SK-N-MC (cell line): ENCODE measurements around the gene ADAD2.

Experiments used
- DNase-seq: peaks from one replicate; pipeline ENCODE4 v3.0.0-alpha.2; 2011; ENCODE audit warnings: low read depth, low spot score
- H3K27ac ChIP-seq: fragments of 200-600 bp; sonication (generic); 2 replicates; pipeline ENCODE4 v1.5.1; 2016; ENCODE audit warnings: mixed run types
- H3K36me3 ChIP-seq: fragments of 200-600 bp; sonication (generic); 2 replicates; pipeline ENCODE4 v1.6.1; 2017; ENCODE audit warnings: antibody characterized with exemption, low read length, mixed read lengths; ENCODE audit not compliant: insufficient read depth
- H3K4me3 ChIP-seq: fragments of 200-600 bp; sonication (generic); 2 replicates; pipeline ENCODE4 v1.5.1; 2016
- H3K9ac ChIP-seq: fragments of 200-600 bp; sonication (generic); 2 replicates; pipeline ENCODE4 v1.8.0; 2017; ENCODE audit warnings: mixed run types, mixed read lengths; ENCODE audit not compliant: insufficient read length
- H3K9me3 ChIP-seq: fragments of 200-600 bp; sonication (generic); 2 replicates; pipeline ENCODE4 v1.6.1; 2017; ENCODE audit warnings: low read depth, mild to moderate bottlenecking, antibody characterized with exemption, low read length, moderate library complexity, mixed read lengths
- EZH2 ChIP-seq: fragments of 200-600 bp; sonication (generic); IDR thresholded peaks from one replicate; pipeline ENCODE4 v1.6.1; 2017; ENCODE audit warnings: antibody characterized with exemption
- FOXP2 ChIP-seq: optimal IDR thresholded peaks from 2 replicates; pipeline ENCODE3; 2011; ENCODE audit warnings: mild to moderate bottlenecking, moderate library complexity; ENCODE audit not compliant: insufficient read depth; ENCODE audit errors: extremely low read length, control extremely low read depth
- POLR2AphosphoS5 ChIP-seq: IDR thresholded peaks from 2 replicates; pipeline ENCODE4 v1.6.1; 2012; ENCODE audit warnings: mild to moderate bottlenecking, low read depth, low read length, borderline replicate concordance

Gene ADAD2

GRCh38 chr16:84240455-84240854 lies 49.5 kb downstream of the ADAD2 start:
- no peak overlapping the region for H3K27ac ChIP-seq
- H3K9me3 ChIP-seq = no peaks in the 10 kb centered on the region
- no peak overlapping the region for H3K4me3 ChIP-seq
- DNase-seq = no peak
- TF ChIP-seq POLR2AphosphoS5 = no peak
- TF ChIP-seq EZH2 = no peak
- TF ChIP-seq FOXP2 = no peak
- no peak overlapping the region for H3K9ac ChIP-seq
- no peaks in the 10 kb centered on the region for H3K36me3 ChIP-seq

GRCh38 chr16:84241778-84242177 lies 50.8 kb downstream of the ADAD2 start:
- no peak for DNase-seq
- no peak overlapping the region for H3K4me3 ChIP-seq
- H3K9ac ChIP-seq = no peak overlapping the region
- H3K9me3 ChIP-seq = no peaks in the 10 kb centered on the region
- H3K36me3 ChIP-seq = no peaks in the 10 kb centered on the region
- no peak overlapping the region for H3K27ac ChIP-seq
- TF ChIP-seq EZH2 (no peak), POLR2AphosphoS5 (no peak), FOXP2 (no peak)

- Histone ChIP-seq H3K36me3 (no peaks in the 10 kb centered on the region), H3K4me3 (no peak overlapping the region), H3K9ac (no peak overlapping the region), H3K27ac (no peak overlapping the region), H3K9me3 (no peaks in the 10 kb centered on the region)
- DNase-seq = no peak
- TF ChIP-seq EZH2 (no peak), POLR2AphosphoS5 (no peak), FOXP2 (no peak)
Measured at GRCh38 chr16:84242839-84243238, 51.9 kb downstream of the ADAD2 start.

- DNase-seq = no peak
- Histone ChIP-seq H3K4me3 (no peak overlapping the region), H3K36me3 (no peaks in the 10 kb centered on the region), H3K9ac (no peak overlapping the region), H3K27ac (no peak overlapping the region), H3K9me3 (no peaks in the 10 kb centered on the region)
- TF ChIP-seq EZH2 (no peak), POLR2AphosphoS5 (no peak), FOXP2 (no peak)
Measured at GRCh38 chr16:84243732-84244131, 52.8 kb downstream of the ADAD2 start.

- H3K36me3 ChIP-seq = no peaks in the 10 kb centered on the region
- H3K4me3 ChIP-seq = no peak overlapping the region
- H3K9me3 ChIP-seq = no peaks in the 10 kb centered on the region
- no peak for DNase-seq
- no peak for TF ChIP-seq EZH2
- H3K27ac ChIP-seq = no peak overlapping the region
- no peak overlapping the region for H3K9ac ChIP-seq
Measured at GRCh38 chr16:84244728-84245127, 53.8 kb downstream of the ADAD2 start.

- Histone ChIP-seq H3K27ac (no peak overlapping the region), H3K4me3 (no peak overlapping the region)
- no peak for DNase-seq
Measured at GRCh38 chr16:84245956-84246678, 55.2 kb downstream of the ADAD2 start.

GRCh38 chr16:84246679-84247077 lies 55.7 kb downstream of the ADAD2 start:
- TF ChIP-seq EZH2 (no peak), POLR2AphosphoS5 (no peak), FOXP2 (no peak)
- Histone ChIP-seq H3K9me3 (no peaks in the 10 kb centered on the region), H3K9ac (no peak overlapping the region), H3K27ac (no peak overlapping the region), H3K36me3 (no peaks in the 10 kb centered on the region), H3K4me3 (no peak overlapping the region)
- DNase-seq = no peak

More at GRCh38 chr16:84245956-84246678, 55.2 kb downstream of the ADAD2 start:
- TF ChIP-seq POLR2AphosphoS5 (no peak), EZH2 (no peak), FOXP2 (no peak)
- H3K9ac ChIP-seq = no peak overlapping the region
- no peaks in the 10 kb centered on the region for H3K36me3 ChIP-seq
- H3K9me3 ChIP-seq = no peaks in the 10 kb centered on the region
